Body of pancreas (tissue), 4 donors: ENCODE data around the gene ATP10A. TPM values are rescaled to one million over a fixed set of nuclear protein-coding genes. Genes with fewer than 3 reads are reported as not detected.
"Not testable (repeated sequence)": the region's sequence is repeated elsewhere in the genome, so short reads cannot be mapped to it uniquely, and the experiment has no call there.

Experiments
- ATAC-seq: fragments of 150-250 bp; one replicate; pipeline ENCODE4 v1.9.1; 2016
- DNase-seq, 4 donors: peaks; one replicate each; pipeline ENCODE4 v3.0.0-alpha.2; 2019
- H3K27ac ChIP-seq, 4 donors: fragments of 200-600 bp; sonication (generic); 1 replicate in 3 of 4; 2 replicates in 1 of 4; pipeline versions ENCODE4 v1.5.1 to v1.6.1; 2016 to 2019; ENCODE audit warnings: mild to moderate bottlenecking in 1 of 4, mixed read lengths in 1 of 4, moderate library complexity in 1 of 4
- H3K27me3 ChIP-seq, 2 donors: fragments of 200-600 bp; sonication (generic); one replicate each; pipeline ENCODE4 v1.6.0; 2016; ENCODE audit warnings: mild to moderate bottlenecking in 1 of 2
- H3K36me3 ChIP-seq, 2 donors: fragments of 200-600 bp; sonication (generic); replicated peaks in 1 of 2; 2 replicates each; pipeline ENCODE4 v1.5.1; 2016; ENCODE audit warnings: low read depth in 2 of 2; ENCODE audit not compliant: insufficient read depth in 1 of 2
- H3K4me1 ChIP-seq: fragments of 200-600 bp; sonication (generic); one replicate; pipeline ENCODE4 v1.6.0; 2016
- H3K4me3 ChIP-seq, 2 donors: fragments of 200-600 bp; sonication (generic); 1 replicate in 1 of 2; 2 replicates in 1 of 2; pipeline ENCODE4 v1.5.1; 2016 to 2019
- H3K9me3 ChIP-seq, 3 donors: fragments of 200-600 bp; sonication (generic); 1 replicate in 2 of 3; 2 replicates in 1 of 3; pipeline ENCODE4 v1.5.1; 2016
- POLR2A ChIP-seq, 3 donors: fragments of 450-650 bp; IDR thresholded peaks; one replicate each; pipeline ENCODE4 v1.6.1; 2016; ENCODE audit warnings: antibody characterized with exemption in 3 of 3, mild to moderate bottlenecking in 2 of 3
- WGBS, 2 donors: methylation state at CpG; one replicate each; pipeline ENCODE4 v1.1.5; 2017; 5-methylcytosine and 5-hydroxymethylcytosine counted together
- intact Hi-C: fragments of 100-400 bp; cut with DNase I; formaldehyde crosslinking; loops from one replicate; pipeline ENCODE4 v1.15.1; 2023
- total RNA-seq, 2 donors: library from RNA; depleted of rRNA; stranded (reverse); fragments of >200 nt; gene quantifications; one replicate each; pipeline ENCODE4 v1.1.0, GENCODE V29; 2016
- TF ChIP-seq, protein P1 (sequence below), 7 experiments: fragments of 450-650 bp in 4 of 7; fragments of 200-600 bp in 3 of 7; sonication (generic) in 3 of 7; IDR thresholded peaks; one replicate each; pipeline ENCODE4 v1.5.1; 2016 to 2019; ENCODE audit warnings: antibody characterized with exemption in 7 of 7

The ATP10A gene
- total RNA-seq, 2 donors from 2014 or later: 1.3 to 2.0 TPM

DNA sequence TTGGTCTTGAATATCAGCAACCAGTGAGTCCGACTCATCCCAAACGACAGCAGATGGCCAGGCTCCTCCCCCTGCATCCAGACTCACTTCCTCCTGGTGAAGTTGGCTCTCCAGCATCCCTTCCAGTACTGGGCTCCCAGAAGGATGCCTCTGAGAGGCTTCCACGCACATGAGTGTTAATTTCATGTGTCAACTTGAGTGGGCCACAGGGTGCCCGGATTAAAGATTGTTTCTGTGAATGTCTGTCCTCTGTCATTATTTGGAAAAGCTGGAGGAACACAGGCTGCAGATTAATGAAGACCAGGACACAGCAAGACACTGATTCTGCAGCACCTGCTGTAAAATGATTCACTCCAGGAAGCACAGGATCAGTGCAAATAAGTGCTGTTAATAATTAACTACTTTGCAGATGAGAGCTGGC lies 99.8 kb downstream of the ATP10A start:
- DNase-seq (no peak), ATAC-seq (no peak)
- H3K9me3 ChIP-seq: no peaks in the 10 kb centered on the region
- no peaks in the 10 kb centered on the region for H3K27me3 ChIP-seq
- intact Hi-C loops: no loop called here
- H3K27ac ChIP-seq: no peak overlapping the region
- no peaks in the 10 kb centered on the region for H3K36me3 ChIP-seq
- TF ChIP-seq POLR2A (IDR thresholded peaks at IDR 0.05): no peak
- TF ChIP-seq, protein P1, sequence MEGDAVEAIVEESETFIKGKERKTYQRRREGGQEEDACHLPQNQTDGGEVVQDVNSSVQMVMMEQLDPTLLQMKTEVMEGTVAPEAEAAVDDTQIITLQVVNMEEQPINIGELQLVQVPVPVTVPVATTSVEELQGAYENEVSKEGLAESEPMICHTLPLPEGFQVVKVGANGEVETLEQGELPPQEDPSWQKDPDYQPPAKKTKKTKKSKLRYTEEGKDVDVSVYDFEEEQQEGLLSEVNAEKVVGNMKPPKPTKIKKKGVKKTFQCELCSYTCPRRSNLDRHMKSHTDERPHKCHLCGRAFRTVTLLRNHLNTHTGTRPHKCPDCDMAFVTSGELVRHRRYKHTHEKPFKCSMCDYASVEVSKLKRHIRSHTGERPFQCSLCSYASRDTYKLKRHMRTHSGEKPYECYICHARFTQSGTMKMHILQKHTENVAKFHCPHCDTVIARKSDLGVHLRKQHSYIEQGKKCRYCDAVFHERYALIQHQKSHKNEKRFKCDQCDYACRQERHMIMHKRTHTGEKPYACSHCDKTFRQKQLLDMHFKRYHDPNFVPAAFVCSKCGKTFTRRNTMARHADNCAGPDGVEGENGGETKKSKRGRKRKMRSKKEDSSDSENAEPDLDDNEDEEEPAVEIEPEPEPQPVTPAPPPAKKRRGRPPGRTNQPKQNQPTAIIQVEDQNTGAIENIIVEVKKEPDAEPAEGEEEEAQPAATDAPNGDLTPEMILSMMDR (IDR thresholded peaks at IDR 0.05): no peak
- H3K4me1 ChIP-seq: no peaks in the 10 kb centered on the region
- no peak overlapping the region for H3K4me3 ChIP-seq
- WGBS, 2 donors: 4 to 17% methylated on average over 3 to 4 of the region's 4 CpGs

- H3K27ac ChIP-seq: no peak overlapping the region
Observed at GRCh38 chr15:25761971-25762662, 101.0 kb downstream of the ATP10A start.

GRCh38 chr15:25759421-25759820 lies 103.7 kb downstream of the ATP10A start:
- no peaks in the 10 kb centered on the region for H3K4me1 ChIP-seq
- no peaks in the 10 kb centered on the region for H3K27me3 ChIP-seq
- WGBS, 2 donors: 69 to 73% methylated on average over 4 of the region's 4 CpGs
- intact Hi-C loops: no loop called here
- H3K36me3 ChIP-seq: no peaks in the 10 kb centered on the region
- DNase-seq (no peak), ATAC-seq (no peak)
- no peak overlapping the region for H3K4me3 ChIP-seq
- TF ChIP-seq, protein P1 (IDR thresholded peaks at IDR 0.05): no peak
- TF ChIP-seq POLR2A (IDR thresholded peaks at IDR 0.05): no peak
- no peaks in the 10 kb centered on the region for H3K9me3 ChIP-seq
- no peak overlapping the region for H3K27ac ChIP-seq

More at GRCh38 chr15:25761971-25762662, 101.0 kb downstream of the ATP10A start:
- WGBS, 2 donors: 56 to 72% methylated on average over 13 of the region's 13 CpGs
- Histone ChIP-seq H3K9me3 (no peaks in the 10 kb centered on the region), H3K36me3 (no peaks in the 10 kb centered on the region), H3K4me1 (no peaks in the 10 kb centered on the region), H3K27me3 (no peaks in the 10 kb centered on the region), H3K4me3 (no peak overlapping the region)
- no peak for TF ChIP-seq POLR2A (IDR thresholded peaks at IDR 0.05)
- TF ChIP-seq, protein P1 (IDR thresholded peaks at IDR 0.05): no peak
- intact Hi-C loops: no loop called here
- DNase-seq (no peak), ATAC-seq (no peak)

- H3K9me3 ChIP-seq, H3K36me3 ChIP-seq, ATAC-seq, H3K4me1 ChIP-seq, H3K27ac ChIP-seq, intact Hi-C loops, H3K27me3 ChIP-seq, DNase-seq, H3K4me3 ChIP-seq: not testable (repeated sequence)
- WGBS, 2 donors: 76 to 77% methylated on average over 10 to 11 of the region's 11 CpGs
Observed at GRCh38 chr15:25758612-25759011, 104.5 kb downstream of the ATP10A start.

DNA sequence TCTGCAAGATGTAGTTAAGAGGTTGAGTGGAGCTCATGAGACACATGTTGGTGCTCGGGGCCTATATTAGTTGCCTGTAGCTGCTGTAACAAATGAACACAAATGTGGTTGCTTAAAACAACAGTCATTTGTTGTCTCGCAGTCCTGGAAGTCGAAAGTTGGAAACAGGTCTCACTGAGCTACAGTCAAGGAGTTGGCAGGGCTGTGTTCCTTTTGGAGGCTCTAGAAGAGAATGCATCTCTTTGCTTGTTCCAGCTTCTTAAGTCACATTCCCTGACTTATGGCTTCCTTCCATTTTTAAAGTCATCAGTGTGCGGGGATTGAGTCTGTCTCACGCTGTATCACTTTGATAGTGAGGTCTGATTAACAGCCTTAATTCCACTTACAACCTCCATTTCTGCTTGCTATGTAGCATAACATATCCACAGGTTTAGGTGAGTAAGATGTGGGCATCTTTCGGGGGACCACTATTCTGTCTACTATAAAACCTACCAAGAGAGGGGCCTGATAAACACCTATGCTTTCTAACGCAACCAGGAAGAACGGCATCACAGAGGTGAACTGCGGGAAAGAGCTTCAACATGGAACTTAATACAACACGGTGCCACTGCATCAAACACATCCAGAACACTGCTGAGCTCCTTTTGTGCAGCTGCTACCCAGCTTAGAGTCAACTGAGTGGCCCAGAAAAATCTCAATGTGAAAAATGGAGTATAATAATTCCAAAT lies 119.4 kb downstream of the ATP10A start:
- 74% methylated on average over 10 of the region's 10 CpGs for WGBS, 2 donors
- H3K27ac ChIP-seq: no peak overlapping the region
- no peaks in the 10 kb centered on the region for H3K36me3 ChIP-seq
- no peak for TF ChIP-seq POLR2A (IDR thresholded peaks at IDR 0.05)
- TF ChIP-seq, protein P1 (IDR thresholded peaks at IDR 0.05): no peak
- intact Hi-C loops: no loop called here
- no peaks in the 10 kb centered on the region for H3K4me1 ChIP-seq
- DNase-seq (no peak), ATAC-seq (no peak)
- no peak overlapping the region for H3K4me3 ChIP-seq
- H3K27me3 ChIP-seq: no peaks in the 10 kb centered on the region
- no peaks in the 10 kb centered on the region for H3K9me3 ChIP-seq
